Upper lobe of left lung (tissue), 6 donors: ENCODE measurements around the gene SPATA6. TPM values are rescaled to one million over a fixed set of nuclear protein-coding genes. Genes with fewer than 3 reads are reported as not detected.

ENCODE experiments used
- ATAC-seq, 2 donors: fragments of 200-7000 bp; cut with Tn5 transposase; one replicate each; pipeline ENCODE4 v1.9.1; 2022; ENCODE audit warnings: mild to moderate bottlenecking in 2 of 2, moderate library complexity in 2 of 2; ENCODE audit not compliant: low FRiP score in 2 of 2
- DNase-seq, 2 donors: peaks; one replicate each; pipeline ENCODE4 v3.0.0-alpha.2; 2019 to 2020
- H3K27ac ChIP-seq, 4 donors: fragments of 200-600 bp; sonication (generic); one replicate each; pipeline ENCODE4 v1.5.1; 2016 to 2019
- H3K27me3 ChIP-seq, 4 donors: fragments of 200-600 bp; sonication (generic); one replicate each; pipeline ENCODE4 v1.5.1; 2017 to 2019
- H3K36me3 ChIP-seq, 4 donors: fragments of 200-600 bp; sonication (generic); one replicate each; pipeline ENCODE4 v1.5.1; 2016 to 2019
- H3K4me1 ChIP-seq, 4 donors: fragments of 200-600 bp; sonication (generic); one replicate each; pipeline ENCODE4 v1.5.1; 2018 to 2019
- H3K4me3 ChIP-seq, 4 donors: fragments of 200-600 bp; sonication (generic); one replicate each; pipeline ENCODE4 v1.5.1; 2017 to 2019; ENCODE audit warnings: mild to moderate bottlenecking in 2 of 4, moderate library complexity in 1 of 4
- H3K9me3 ChIP-seq, 4 donors: fragments of 200-600 bp; sonication (generic); one replicate each; pipeline ENCODE4 v1.5.1; 2018 to 2019
- CTCF ChIP-seq, 6 experiments: fragments of 450-650 bp in 4 of 6; fragments of 200-600 bp in 2 of 6; sonication (generic) in 2 of 6; IDR thresholded peaks; one replicate each; pipeline ENCODE4 v1.5.1; 2016 to 2019; ENCODE audit warnings: antibody characterized with exemption in 6 of 6
- EP300 ChIP-seq, 4 donors: sonication (generic); formaldehyde crosslinking; IDR thresholded peaks; one replicate each; pipeline ENCODE4 v1.5.1; 2017; ENCODE audit warnings: antibody characterized with exemption in 4 of 4, control low read depth in 2 of 4
- POLR2A ChIP-seq, 4 donors: fragments of 450-650 bp; IDR thresholded peaks; one replicate each; pipeline ENCODE4 v1.5.1; 2016 to 2017; ENCODE audit warnings: antibody characterized with exemption in 4 of 4, mild to moderate bottlenecking in 2 of 4
- POLR2AphosphoS5 ChIP-seq, 2 donors: sonication (generic); formaldehyde crosslinking; IDR thresholded peaks; one replicate each; pipeline ENCODE4 v1.5.1; 2017; ENCODE audit warnings: antibody characterized with exemption in 2 of 2
- WGBS, 2 donors: methylation state at CpG; one replicate each; pipeline ENCODE4 v1.1.5; 2017 to 2018; 5-methylcytosine and 5-hydroxymethylcytosine counted together
- total RNA-seq, 6 donors: library from RNA; depleted of rRNA in 4 of 6; stranded (reverse); fragments of >200 nt in 4 of 6; gene quantifications; one replicate each; pipeline versions ENCODE4 v1.1.0 to v1.2.1, GENCODE V29; 2016 to 2021
- donor health status: DM: no; HTN: no; CAD: no; lungs with moderate emphysema.
- donor health status: DM: no; HTN: yes; CAD: no; lungs with severe emphysema.

SPATA6 gene
- total RNA-seq, 6 donors from 2014 or later: 9.4 to 31.6 (median 21.0) TPM

GRCh38 chr1:48498096-48498791, 26.2 kb upstream of the SPATA6 start:
- DNase-seq (peak; percentile 81 to 91), ATAC-seq (peak; percentile 86 to 94)
- no peaks in the 10 kb centered on the region for H3K9me3 ChIP-seq
- H3K4me1 ChIP-seq: peaks cover 0 to 12% (median 5%) of the 10 kb centered on the region in 4 donors
- H3K36me3 ChIP-seq: no peaks in the 10 kb centered on the region
- WGBS, 2 donors: 22 to 25% methylated on average over 15 of the region's 15 CpGs
- H3K27me3 ChIP-seq: no peaks in the 10 kb centered on the region
- no peak overlapping the region for H3K27ac ChIP-seq
- no peak for TF ChIP-seq POLR2A (IDR thresholded peaks at IDR 0.05)
- TF ChIP-seq POLR2AphosphoS5 (IDR thresholded peaks at IDR 0.05): no peak
- peak; percentile 60 to 97 (median 74) for TF ChIP-seq CTCF (IDR thresholded peaks at IDR 0.05)
- TF ChIP-seq EP300 (IDR thresholded peaks at IDR 0.05): no peak
- H3K4me3 ChIP-seq: no peak overlapping the region

GRCh38 chr1:48495911-48496310, 23.9 kb upstream of the SPATA6 start:
- 96 to 97% methylated on average over 3 of the region's 3 CpGs for WGBS, 2 donors
- ATAC-seq (no peak), DNase-seq (no peak)
- no peaks in the 10 kb centered on the region for H3K36me3 ChIP-seq
- peaks cover 0 to 12% (median 5%) of the 10 kb centered on the region in 4 donors for H3K4me1 ChIP-seq
- TF ChIP-seq CTCF (IDR thresholded peaks at IDR 0.05): no peak
- no peak for TF ChIP-seq POLR2AphosphoS5 (IDR thresholded peaks at IDR 0.05)
- no peak for TF ChIP-seq POLR2A (IDR thresholded peaks at IDR 0.05)
- TF ChIP-seq EP300 (IDR thresholded peaks at IDR 0.05): no peak
- H3K4me3 ChIP-seq: no peak overlapping the region
- H3K27ac ChIP-seq: no peak overlapping the region
- H3K9me3 ChIP-seq: no peaks in the 10 kb centered on the region
- no peaks in the 10 kb centered on the region for H3K27me3 ChIP-seq

GRCh38 chr1:48495166-48495565, 23.2 kb upstream of the SPATA6 start:
- Histone ChIP-seq H3K9me3 (no peaks in the 10 kb centered on the region), H3K4me3 (no peak overlapping the region), H3K36me3 (no peaks in the 10 kb centered on the region), H3K27ac (no peak overlapping the region), H3K27me3 (no peaks in the 10 kb centered on the region), H3K4me1 (peaks cover 0 to 12% (median 5%) of the 10 kb centered on the region in 4 donors)
- WGBS, 2 donors: 71 to 96% methylated on average over 1 of the region's 1 CpG
- ATAC-seq (no peak), DNase-seq (no peak)
- TF ChIP-seq POLR2AphosphoS5 (IDR thresholded peaks at IDR 0.05): no peak
- TF ChIP-seq CTCF (IDR thresholded peaks at IDR 0.05): no peak
- no peak for TF ChIP-seq POLR2A (IDR thresholded peaks at IDR 0.05)
- TF ChIP-seq EP300 (IDR thresholded peaks at IDR 0.05): no peak

GRCh38 chr1:48493970-48494769, 22.2 kb upstream of the SPATA6 start:
- Histone ChIP-seq H3K27me3 (no peaks in the 10 kb centered on the region), H3K4me1 (peaks cover 0 to 12% (median 5%) of the 10 kb centered on the region in 4 donors), H3K4me3 (no peak overlapping the region), H3K9me3 (no peaks in the 10 kb centered on the region), H3K36me3 (no peaks in the 10 kb centered on the region), H3K27ac (peak overlapping the region; percentile 0 to 63 (median 34))
- ATAC-seq (peak in 1 of 2 donors; percentile 31), DNase-seq (no peak)
- 55 to 70% methylated on average over 5 of the region's 5 CpGs for WGBS, 2 donors
- no peak for TF ChIP-seq POLR2AphosphoS5 (IDR thresholded peaks at IDR 0.05)
- no peak for TF ChIP-seq EP300 (IDR thresholded peaks at IDR 0.05)
- TF ChIP-seq POLR2A (IDR thresholded peaks at IDR 0.05): no peak
- no peak for TF ChIP-seq CTCF (IDR thresholded peaks at IDR 0.05)
